Ovary (tissue), 3 donors: ENCODE data around the gene GMEB2.

ENCODE experiments used
- CTCF ChIP-seq, 3 donors: fragments of 450-650 bp in 2 of 3; fragments of 200-600 bp in 1 of 3; IDR thresholded peaks; one replicate each; pipeline versions ENCODE4 v1.5.1 to v1.8.0; 2016 to 2022; ENCODE audit warnings: antibody characterized with exemption in 3 of 3, mild to moderate bottlenecking in 1 of 3
- EP300 ChIP-seq: sonication (generic); formaldehyde crosslinking; IDR thresholded peaks from one replicate; pipeline ENCODE4 v1.6.1; 2017; ENCODE audit warnings: antibody characterized with exemption
- donor health status: DM: no; HTN: no; CAD: no.

GRCh38 chr20:63627751-63628245 is 897 bp upstream of the GMEB2 start:
- TF ChIP-seq CTCF (IDR thresholded peaks at IDR 0.05) = no peak
- TF ChIP-seq EP300 = no peak
